ENCODE data around the gene OPCML. TPM values are rescaled to one million over a fixed set of nuclear protein-coding genes. Genes with fewer than 3 reads are reported as not detected.

The OPCML gene
- polyA plus RNA-seq, 1 donor from 2014 or later = 11.6 TPM

GRCh38 chr11:133326849-133327248 is 205.5 kb downstream of the OPCML start (continued):
- TF ChIP-seq TAF1 (IDR thresholded peaks at IDR 0.05; ENCODE audit: low read depth) = no peak
- no peak for TF ChIP-seq EP300 (conservative IDR thresholded peaks at IDR 0.05; ENCODE audit: poor library complexity, severe bottlenecking)

GRCh38 chr11:133326332-133326731 is 206.0 kb downstream of the OPCML start:
- Histone ChIP-seq H3K27me3 (ENCODE audit: insufficient read depth, low read depth, low read length) (no peaks in the 10 kb centered on the region), H3K4me2 (ENCODE audit: low read length) (no peak overlapping the region), H2AFZ (ENCODE audit: low read depth, low read length) (no peak overlapping the region), H3K79me2 (replicated peaks; ENCODE audit: insufficient read depth, low read length) (no peaks in the 10 kb centered on the region), H3K9ac (ENCODE audit: low read length) (no peak overlapping the region), H3K9me2 (ENCODE audit: insufficient read depth, low read length) (no peaks in the 10 kb centered on the region), H3K36me3 (ENCODE audit: insufficient read depth, low read length) (no peaks in the 10 kb centered on the region), H3K27ac (ENCODE audit: low read length) (no peak overlapping the region), H3F3A (ENCODE audit: insufficient read depth, low read length, poor library complexity, severe bottlenecking) (no peaks in the 10 kb centered on the region), H3K9me3 (ENCODE audit: low read length) (no peaks in the 10 kb centered on the region), H4K20me1 (ENCODE audit: insufficient read depth) (no peaks in the 10 kb centered on the region), H3K4me3 (ENCODE audit: low read length) (no peak overlapping the region)
- TF ChIP-seq TAF1 (IDR thresholded peaks at IDR 0.05; ENCODE audit: low read depth) (no peak), MXI1 (conservative IDR thresholded peaks at IDR 0.05; ENCODE audit: poor library complexity, severe bottlenecking) (no peak), EP300 (conservative IDR thresholded peaks at IDR 0.05; ENCODE audit: poor library complexity, severe bottlenecking) (no peak), CTCF (IDR thresholded peaks at IDR 0.05; ENCODE audit: poor library complexity, severe bottlenecking) (no peak), POLR2AphosphoS5 (IDR thresholded peaks at IDR 0.05) (no peak), EZH2 (IDR thresholded peaks at IDR 0.05; ENCODE audit: borderline replicate concordance, insufficient read depth, low read length, poor library complexity, severe bottlenecking) (no peak), RAD21 (conservative IDR thresholded peaks at IDR 0.05) (no peak), REST (IDR thresholded peaks at IDR 0.05; ENCODE audit: borderline replicate concordance) (no peak), SMC3 (conservative IDR thresholded peaks at IDR 0.05; ENCODE audit: poor library complexity) (no peak)

DNA sequence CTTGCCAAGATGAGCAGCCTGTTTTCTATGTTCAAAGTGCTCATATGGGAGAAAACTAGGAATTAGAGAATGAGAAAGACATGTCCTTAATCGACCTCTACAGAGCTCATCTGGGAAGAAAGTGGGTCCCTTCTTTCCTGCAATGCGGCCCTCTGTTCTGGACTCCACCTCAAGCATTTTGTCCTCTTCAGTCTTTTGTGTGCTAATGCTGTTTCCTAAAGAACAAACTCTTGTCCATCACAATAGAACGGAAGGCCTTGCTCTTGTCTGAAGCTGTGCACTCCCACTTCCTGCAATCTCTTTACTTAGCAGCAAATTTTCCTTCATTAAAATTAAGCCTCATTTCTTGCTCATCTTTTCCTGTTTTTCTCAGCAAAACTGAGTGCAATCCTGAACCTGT is 206.6 kb downstream of the OPCML start:
- Histone ChIP-seq H3K9ac (ENCODE audit: low read length) (no peak overlapping the region), H2AFZ (ENCODE audit: low read depth, low read length) (no peak overlapping the region), H3K4me2 (ENCODE audit: low read length) (no peak overlapping the region), H3K4me3 (ENCODE audit: low read length) (no peak overlapping the region), H3K9me2 (ENCODE audit: insufficient read depth, low read length) (no peaks in the 10 kb centered on the region), H3K9me3 (ENCODE audit: low read length) (no peaks in the 10 kb centered on the region), H3K27ac (ENCODE audit: low read length) (no peak overlapping the region), H3F3A (ENCODE audit: insufficient read depth, low read length, poor library complexity, severe bottlenecking) (no peaks in the 10 kb centered on the region), H3K79me2 (replicated peaks; ENCODE audit: insufficient read depth, low read length) (no peaks in the 10 kb centered on the region), H3K27me3 (ENCODE audit: insufficient read depth, low read depth, low read length) (no peaks in the 10 kb centered on the region), H3K36me3 (ENCODE audit: insufficient read depth, low read length) (no peaks in the 10 kb centered on the region), H4K20me1 (ENCODE audit: insufficient read depth) (no peaks in the 10 kb centered on the region)
- TF ChIP-seq SMC3 (conservative IDR thresholded peaks at IDR 0.05; ENCODE audit: poor library complexity) (no peak), EZH2 (IDR thresholded peaks at IDR 0.05; ENCODE audit: borderline replicate concordance, insufficient read depth, low read length, poor library complexity, severe bottlenecking) (no peak), EP300 (conservative IDR thresholded peaks at IDR 0.05; ENCODE audit: poor library complexity, severe bottlenecking) (no peak), TAF1 (IDR thresholded peaks at IDR 0.05; ENCODE audit: low read depth) (no peak), RAD21 (conservative IDR thresholded peaks at IDR 0.05) (no peak), CTCF (IDR thresholded peaks at IDR 0.05; ENCODE audit: poor library complexity, severe bottlenecking) (no peak)
